Stimulated activated CD4-positive, alpha-beta T cell treated with anti-CD3 and anti-CD28 coated beads, Interleukin-1b, Interleukin-23, amount 100 ng/mL, for 1 hour (primary cell): ENCODE results near the gene FBXO48.
A peak's percentile ranks its signal among the peaks of the same experiment; 100 is the strongest.
"Not testable (repeated sequence)": the region's sequence is repeated elsewhere in the genome, so short reads cannot be mapped to it uniquely, and the experiment has no call there.

ENCODE experiments used
- DNase-seq, 2 donors: peaks; one replicate each; pipeline ENCODE4 v3.0.0-alpha.2; 2020; ENCODE audit warnings: low read depth in 2 of 2

Gene FBXO48

GRCh38 chr2:68472796-68473414 is 5.8 kb upstream of the FBXO48 start:
- no peak for DNase-seq

GRCh38 chr2:68471385-68471784 is 4.3 kb upstream of the FBXO48 start:
- no peak for DNase-seq

GRCh38 chr2:68469935-68470334 is 2.8 kb upstream of the FBXO48 start:
- no peak for DNase-seq

- DNase-seq = no peak
These were observed 1.7 kb upstream of the FBXO48 start for GRCh38 chr2:68468801-68469200.

DNA sequence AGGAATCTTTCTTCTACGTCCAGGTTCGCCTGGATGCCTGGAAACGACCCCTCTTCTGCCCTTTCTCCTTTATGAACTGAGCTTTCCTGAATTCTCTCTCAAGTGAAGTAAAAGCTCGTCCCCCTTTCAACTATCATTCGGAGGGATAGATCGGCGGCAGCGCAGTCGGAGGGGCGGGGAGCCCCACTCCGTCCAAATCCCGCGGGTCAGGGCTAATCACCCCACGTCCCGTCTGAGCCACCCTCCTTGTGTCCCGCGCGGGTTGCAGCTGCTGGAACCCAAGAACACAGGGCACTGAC is 367 bp downstream of the FBXO48 start:
- no peak for DNase-seq

GRCh38 chr2:68466361-68466777 is 725 bp downstream of the FBXO48 start:
- peak; percentile 28 for DNase-seq

- no peak for DNase-seq
These were observed 1.8 kb downstream of the FBXO48 start for GRCh38 chr2:68465081-68465916.

DNA sequence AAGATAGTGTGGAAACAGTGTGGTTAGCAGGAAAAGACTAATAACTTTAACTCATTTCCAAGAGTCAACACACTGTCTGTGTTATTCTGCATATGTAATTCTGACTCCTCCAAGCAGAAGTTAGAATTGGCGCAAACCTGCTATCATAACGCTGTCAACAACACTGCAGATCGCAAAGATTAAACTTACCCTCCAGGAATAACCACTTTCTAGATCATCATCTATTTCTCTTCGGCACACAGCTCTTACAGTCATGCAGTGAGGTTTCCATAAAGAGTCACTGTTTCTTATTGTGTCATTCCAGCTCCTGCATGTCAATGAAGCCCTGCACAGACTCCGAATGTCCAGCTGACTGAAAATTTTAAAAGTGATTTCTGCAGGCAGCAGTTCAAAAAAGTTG is 2.4 kb downstream of the FBXO48 start:
- no peak for DNase-seq

DNA sequence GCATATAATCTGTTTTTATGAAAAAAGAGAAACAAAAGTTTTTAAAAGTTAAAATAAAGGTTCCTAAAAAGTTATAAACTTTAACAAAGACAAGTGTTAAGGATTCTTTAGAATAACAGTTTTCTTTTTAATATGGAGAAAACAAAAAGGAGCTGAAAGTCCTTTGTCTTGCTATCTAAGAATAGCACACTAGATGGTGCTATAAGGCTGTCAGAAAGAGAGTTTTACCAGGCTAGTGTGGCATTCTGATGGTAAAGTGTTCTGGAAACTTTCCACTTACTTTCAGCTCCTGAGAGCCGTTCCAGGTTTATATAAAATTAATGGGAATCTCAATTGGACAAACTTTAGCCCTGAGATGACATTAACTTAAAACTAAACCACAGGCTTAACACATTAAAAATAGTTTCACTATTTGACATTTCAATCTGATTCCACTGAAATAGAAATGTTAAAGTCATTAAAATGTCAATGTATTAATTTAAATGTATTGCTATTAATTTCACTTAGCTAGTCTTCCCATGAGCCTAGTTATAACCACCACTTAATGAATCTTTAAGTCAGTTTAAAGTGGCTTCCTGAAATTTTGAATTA is 3.7 kb downstream of the FBXO48 start:
- DNase-seq = no peak

- no peak for DNase-seq
These were observed 8.1 kb downstream of the FBXO48 start for GRCh38 chr2:68458981-68459380.

- DNase-seq = no peak
These were observed 10.9 kb downstream of the FBXO48 start for GRCh38 chr2:68456198-68456597.

GRCh38 chr2:68454719-68455118 is 12.4 kb downstream of the FBXO48 start:
- no peak for DNase-seq

- no peak for DNase-seq
These were observed 13.2 kb downstream of the FBXO48 start for GRCh38 chr2:68453761-68454360.

DNA sequence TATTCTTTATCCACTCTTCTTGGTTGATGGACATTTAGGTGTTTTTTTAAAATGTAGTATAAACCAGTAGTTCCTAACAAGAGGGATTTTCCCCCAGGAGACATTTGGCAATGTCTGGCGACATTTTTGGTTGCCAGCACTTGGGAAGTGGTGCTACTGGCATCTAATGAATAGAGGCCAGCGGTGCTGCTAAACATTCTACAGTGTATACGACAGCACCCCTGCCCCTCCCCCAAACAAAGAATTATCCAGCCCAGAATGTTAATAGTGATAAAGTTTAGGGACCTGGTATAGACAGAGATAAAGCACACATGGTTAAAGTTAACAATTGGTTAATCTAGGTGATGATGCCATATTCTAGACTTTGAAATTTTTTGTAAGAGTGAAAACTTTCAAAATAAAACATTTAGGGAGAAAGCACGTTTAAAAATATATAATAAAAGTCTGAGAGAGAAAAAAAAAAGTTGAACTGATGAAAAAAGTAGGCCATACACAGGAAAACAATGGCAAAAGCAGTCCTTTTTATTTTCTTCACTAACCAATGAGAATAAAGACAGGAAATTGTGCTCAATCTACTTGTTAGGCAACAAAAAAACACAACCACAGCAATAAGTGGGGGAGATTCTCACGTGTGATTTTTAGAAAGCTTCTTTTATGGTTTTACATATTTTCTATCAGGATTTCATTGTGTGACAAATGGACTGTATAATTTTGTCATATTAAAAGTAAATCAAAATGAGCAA is 14.8 kb downstream of the FBXO48 start:
- DNase-seq = no peak

DNA sequence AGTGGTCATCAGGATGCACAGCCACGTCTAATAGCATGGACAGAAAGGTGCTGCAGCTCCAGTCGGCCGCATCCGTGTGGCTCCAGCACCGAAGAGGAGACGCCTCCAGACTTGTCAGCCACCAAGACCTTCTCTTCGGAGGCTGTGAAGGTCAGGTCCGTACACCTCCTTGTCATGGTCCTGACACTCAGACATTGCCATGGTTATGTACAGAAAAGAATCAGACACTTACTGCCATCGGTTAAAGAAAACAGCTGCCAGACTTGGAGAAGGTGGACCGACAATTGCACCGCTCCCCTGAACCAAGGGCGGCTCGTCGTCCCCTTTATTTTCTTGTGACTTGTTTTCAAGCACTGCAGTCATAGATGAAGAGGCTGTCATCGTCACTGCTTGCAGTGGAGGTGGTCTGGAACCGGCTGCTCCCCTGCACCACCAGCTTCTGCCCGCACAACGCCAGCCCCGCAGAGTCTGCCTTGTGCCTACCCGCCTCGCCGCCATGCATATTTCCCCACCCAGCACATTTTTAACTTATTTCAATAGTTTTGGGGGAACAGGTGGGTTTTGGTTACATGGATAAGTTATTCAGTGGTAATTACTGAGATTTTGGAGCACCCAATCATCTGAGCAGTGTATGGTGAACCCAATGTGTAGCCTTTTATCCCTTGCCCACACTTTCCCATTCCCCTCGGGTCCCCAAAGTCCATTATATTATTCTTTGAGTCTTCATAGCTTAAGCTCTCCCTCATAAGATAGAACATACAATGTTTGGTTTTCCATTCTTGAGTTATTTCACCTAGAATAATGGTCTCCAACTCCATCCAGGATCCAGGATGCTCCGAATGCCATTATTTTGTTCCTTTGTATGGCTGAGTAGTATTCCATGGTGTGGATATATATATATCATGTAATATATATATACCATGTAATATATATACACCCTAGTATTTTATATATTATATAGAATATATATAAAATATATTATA is 18.1 kb downstream of the FBXO48 start:
- no peak for DNase-seq

- DNase-seq = no peak
These were observed 20.0 kb downstream of the FBXO48 start for GRCh38 chr2:68447118-68447517.

DNA sequence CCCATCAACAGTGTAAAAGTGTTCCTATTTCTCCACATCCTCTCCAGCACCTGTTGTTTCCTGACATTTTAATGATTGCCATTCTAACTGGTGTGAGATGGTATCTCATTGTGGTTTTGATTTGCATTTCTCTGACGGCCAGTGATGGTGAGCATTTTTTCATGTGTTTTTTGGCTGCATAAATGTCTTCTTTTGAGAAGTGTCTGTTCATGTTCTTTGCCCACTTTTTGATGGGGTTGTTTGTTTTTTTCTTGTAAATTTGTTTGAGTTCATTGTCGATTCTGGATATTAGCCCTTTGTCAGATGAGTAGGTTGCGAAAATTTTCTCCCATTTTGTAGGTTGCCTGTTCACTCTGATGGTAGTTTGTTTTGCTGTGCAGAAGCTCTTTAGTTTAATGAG is 20.7 kb downstream of the FBXO48 start:
- not testable (repeated sequence) for DNase-seq

- DNase-seq = no peak
These were observed 25.1 kb downstream of the FBXO48 start for GRCh38 chr2:68441994-68442322.

DNA sequence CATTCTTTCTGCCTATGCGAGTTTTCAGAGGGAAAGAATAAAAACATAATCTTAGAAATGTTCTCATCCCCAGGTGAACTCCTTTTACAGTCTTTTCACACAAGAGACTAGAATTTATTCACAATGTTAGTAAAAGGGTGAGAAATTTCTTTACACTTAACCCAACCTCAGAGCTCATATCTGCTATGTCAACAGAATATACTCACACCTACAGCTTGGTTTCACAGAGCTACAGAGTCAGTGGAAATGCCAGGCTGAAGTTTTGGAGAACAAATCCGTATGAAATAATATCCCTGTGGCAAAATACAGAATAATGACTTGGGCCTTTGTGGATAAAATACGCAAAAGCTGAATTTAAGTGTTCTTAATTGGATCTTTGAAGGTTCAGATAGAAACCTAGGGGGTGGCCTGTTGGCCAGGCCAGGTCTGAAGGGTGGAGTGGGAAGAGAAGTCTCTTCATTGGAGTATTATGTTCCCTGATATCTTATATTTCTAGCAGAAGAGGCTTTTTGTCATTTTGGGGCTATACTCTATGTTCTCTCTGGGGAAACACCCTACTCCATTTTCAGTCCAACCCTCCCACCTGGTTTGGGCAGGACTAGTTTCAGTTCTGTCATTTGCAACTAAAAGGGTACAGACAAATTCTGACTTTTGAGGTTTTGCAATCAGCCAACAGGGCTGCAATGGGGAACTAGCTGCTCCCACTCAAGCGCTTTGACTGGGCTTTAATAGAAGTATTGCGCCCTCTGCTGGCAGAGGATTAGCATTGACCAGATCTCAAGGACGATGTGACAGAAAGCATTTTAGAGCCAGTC is 25.7 kb downstream of the FBXO48 start:
- peak; percentile 55 to 65 for DNase-seq
